Brain microvascular endothelial cell (primary cell): ENCODE results near the gene CXCL1.

Source experiments
- DNase-seq: peaks from one replicate; pipeline ENCODE4 v3.0.0-alpha.2; 2020
- H3K27ac ChIP-seq: fragments of 250-450 bp; sonication (Bioruptor Pico); 2 replicates; pipeline ENCODE4 v1.5.1; 2020; ENCODE audit warnings: mild to moderate bottlenecking, moderate library complexity
- H3K27me3 ChIP-seq: fragments of 250-450 bp; sonication (Bioruptor Pico); replicated peaks from 2 replicates; pipeline ENCODE4 v1.5.1; 2020; ENCODE audit warnings: mild to moderate bottlenecking
- H3K36me3 ChIP-seq: fragments of 250-450 bp; sonication (Bioruptor Pico); replicated peaks from 2 replicates; pipeline ENCODE4 v1.5.1; 2020; ENCODE audit warnings: mild to moderate bottlenecking
- H3K4me3 ChIP-seq: 2 replicates; pipeline ENCODE4 v1.5.1; 2011; ENCODE audit warnings: low read depth, mild to moderate bottlenecking, control low read depth, low read length, moderate library complexity
- CTCF ChIP-seq: IDR thresholded peaks from 2 replicates; pipeline ENCODE4 v1.5.1; 2011; ENCODE audit warnings: low read depth, mild to moderate bottlenecking, moderate library complexity, low read length, control low read depth, inconsistent platforms; ENCODE audit errors: missing control alignments
- in situ Hi-C: cut with HindIII; loops from 2 replicates; pipeline ENCODE4 v1.10.0; 2017; ENCODE audit warnings: low sequenced_read_pairs, low pct_ligation_motif_present

CXCL1 gene

GRCh38 chr4:73860181-73860580 is 9.0 kb upstream of the CXCL1 start:
- Histone ChIP-seq H3K27ac (no peak overlapping the region), H3K36me3 (no peaks in the 10 kb centered on the region), H3K27me3 (no peaks in the 10 kb centered on the region), H3K4me3 (no peak overlapping the region)
- no peak for DNase-seq
- TF ChIP-seq CTCF = no peak
- in situ Hi-C loops = no loop called here

- Histone ChIP-seq H3K36me3 (no peaks in the 10 kb centered on the region), H3K27me3 (no peaks in the 10 kb centered on the region), H3K27ac (no peak overlapping the region), H3K4me3 (no peak overlapping the region)
- no peak for DNase-seq
- no peak for TF ChIP-seq CTCF
- in situ Hi-C loops = no loop called here
Measured at GRCh38 chr4:73860917-73861316, 8.3 kb upstream of the CXCL1 start.

- no peaks in the 10 kb centered on the region for H3K27me3 ChIP-seq
- no peaks in the 10 kb centered on the region for H3K36me3 ChIP-seq
- no peak overlapping the region for H3K27ac ChIP-seq
- no peak for TF ChIP-seq CTCF
- no peak overlapping the region for H3K4me3 ChIP-seq
- DNase-seq = no peak
- in situ Hi-C loops = no loop called here
Measured at GRCh38 chr4:73862322-73862721, 6.9 kb upstream of the CXCL1 start.

GRCh38 chr4:73864365-73864764 is 4.8 kb upstream of the CXCL1 start:
- no peak overlapping the region for H3K27ac ChIP-seq
- DNase-seq = no peak
- no peaks in the 10 kb centered on the region for H3K36me3 ChIP-seq
- H3K4me3 ChIP-seq = no peak overlapping the region
- peak; percentile 75 for TF ChIP-seq CTCF
- in situ Hi-C loops = no loop called here
- no peaks in the 10 kb centered on the region for H3K27me3 ChIP-seq

GRCh38 chr4:73864961-73865360 is 4.2 kb upstream of the CXCL1 start:
- in situ Hi-C loops = no loop called here
- TF ChIP-seq CTCF = no peak
- Histone ChIP-seq H3K27me3 (no peaks in the 10 kb centered on the region), H3K36me3 (no peaks in the 10 kb centered on the region), H3K4me3 (no peak overlapping the region), H3K27ac (no peak overlapping the region)
- DNase-seq = no peak

- Histone ChIP-seq H3K36me3 (no peaks in the 10 kb centered on the region), H3K27ac (no peak overlapping the region), H3K4me3 (no peak overlapping the region), H3K27me3 (no peaks in the 10 kb centered on the region)
- no peak for TF ChIP-seq CTCF
- no peak for DNase-seq
- in situ Hi-C loops = no loop called here
Measured at GRCh38 chr4:73865431-73866096, 3.6 kb upstream of the CXCL1 start.
